ENCODE results near the gene C16orf89. TPM values are rescaled to one million over a fixed set of nuclear protein-coding genes. Genes with fewer than 3 reads are reported as not detected.
"Not testable (repeated sequence)": the region's sequence is repeated elsewhere in the genome, so short reads cannot be mapped to it uniquely, and the experiment has no call there.

The C16orf89 gene
- total RNA-seq, 2 experiments from 2014 or later: not detected

DNA sequence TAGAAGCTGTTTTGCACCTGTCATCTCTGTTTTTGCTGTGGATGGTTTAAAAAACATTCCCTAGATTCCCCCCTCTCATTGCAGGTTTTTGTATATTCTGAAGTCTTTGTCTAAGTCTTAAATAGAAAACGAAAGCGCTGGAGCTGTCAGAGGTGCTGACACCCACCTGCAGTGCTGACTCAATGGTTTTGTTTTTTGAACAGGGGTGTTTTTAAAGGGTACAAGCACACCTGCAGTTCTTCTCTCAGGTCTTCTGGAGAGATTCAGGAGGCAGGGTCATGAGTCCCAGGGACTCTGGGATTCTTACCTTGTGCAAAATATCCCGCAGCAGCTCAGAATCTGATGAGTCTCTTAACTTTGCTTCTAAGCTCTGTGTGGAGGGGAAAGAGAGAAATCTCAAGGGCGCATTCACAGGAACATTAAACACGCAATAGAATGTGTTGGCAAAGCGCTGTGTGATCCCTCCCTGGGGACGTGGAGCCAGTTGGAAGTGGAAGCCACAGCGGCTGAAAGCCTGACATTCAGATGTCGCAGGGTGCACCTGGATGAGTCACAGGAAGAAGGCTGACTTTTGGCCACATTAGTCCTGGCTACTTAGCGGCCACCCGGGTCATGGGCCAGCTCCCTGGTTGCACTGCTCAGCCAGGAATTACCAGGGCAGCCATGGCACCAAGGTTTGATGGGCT lies 29.5 kb upstream of the C16orf89 start:
- CTCF ChIA-PET: interaction anchor here (0.8 kb wide), 1 partner anchor 42 kb away, joined by 3 read pairs; no protein-coding TSS in a partner anchor
- intact Hi-C loops (cut with micrococcal nuclease): loop anchor here (5.0 to 10.0 kb wide), 5 partner anchors 248 to 478 kb away; partner anchors contain the start of genes ANKS3, DNAAF8, GLYR1 and NUDT16L1
- H3K36me3 Mint-ChIP-seq, H3K9me3 Mint-ChIP-seq, POLR2A ChIA-PET, H3K27me3 Mint-ChIP-seq: not testable (repeated sequence)
- H3K4me3 Mint-ChIP-seq: peak overlapping the region; percentile 5
- DNase-seq: peak; percentile 29
- H3K27ac Mint-ChIP-seq: peak overlapping the region; percentile 23
- peaks cover 27% of the 10 kb centered on the region for H3K4me1 Mint-ChIP-seq (ENCODE audit: low read depth)

DNA sequence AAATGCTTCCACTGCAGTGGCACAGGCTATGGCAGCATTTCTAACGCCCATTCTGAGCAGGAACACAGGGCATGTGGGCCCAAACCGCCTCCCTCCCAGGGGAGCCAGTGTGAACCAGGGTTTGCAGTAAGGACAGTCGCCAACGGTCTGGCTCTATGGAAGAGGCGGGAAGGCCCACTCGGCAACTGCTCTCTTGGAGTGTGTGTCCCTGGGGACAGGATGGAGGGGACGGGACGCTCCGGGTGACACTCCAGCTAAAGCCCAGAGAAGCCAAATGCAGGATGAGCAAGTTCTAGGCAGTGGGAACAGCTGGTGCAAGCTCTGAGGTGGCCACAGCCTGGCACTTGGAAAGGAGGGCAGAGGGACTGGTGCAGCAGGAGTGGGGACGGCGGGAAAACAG lies 28.0 kb upstream of the C16orf89 start:
- H3K27me3 Mint-ChIP-seq, H3K36me3 Mint-ChIP-seq, H3K4me3 Mint-ChIP-seq, CTCF ChIA-PET, H3K9me3 Mint-ChIP-seq, DNase-seq, POLR2A ChIA-PET, H3K27ac Mint-ChIP-seq: not testable (repeated sequence)
- intact Hi-C loops (cut with micrococcal nuclease): loop anchor here (2.0 to 10.0 kb wide), 3 partner anchors 23 to 359 kb away; partner anchors contain the start of genes ALG1, ANKS3 and DNAAF8
- peaks cover 27% of the 10 kb centered on the region for H3K4me1 Mint-ChIP-seq (ENCODE audit: low read depth)

DNA sequence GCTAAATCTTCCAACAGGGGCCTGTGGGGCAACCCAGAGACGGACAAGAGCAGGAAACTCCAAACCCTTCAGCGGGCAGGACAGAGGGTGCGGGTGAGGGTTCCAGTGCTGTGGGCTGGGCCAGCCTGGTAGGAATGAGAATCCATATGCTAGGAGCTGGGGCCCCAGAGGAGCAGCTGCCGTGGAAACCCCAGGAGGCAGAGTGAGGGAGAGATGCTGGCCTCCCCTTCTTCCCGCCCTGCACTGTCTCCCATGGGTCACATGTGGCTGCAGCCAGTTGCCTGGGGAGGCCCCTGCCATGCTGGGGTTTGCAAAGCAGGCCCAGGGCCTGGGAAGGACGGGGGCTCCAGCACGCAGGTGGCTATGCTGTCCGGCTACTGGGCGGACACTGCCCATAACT lies 27.3 kb upstream of the C16orf89 start:
- peaks cover 27% of the 10 kb centered on the region for H3K4me1 Mint-ChIP-seq (ENCODE audit: low read depth)
- CTCF ChIA-PET: interaction anchor here (1.0 to 1.8 kb wide), 2 partner anchors 22 to 37 kb away, joined by 4 to 9 read pairs; no protein-coding TSS in a partner anchor
- H3K27me3 Mint-ChIP-seq, H3K9me3 Mint-ChIP-seq, POLR2A ChIA-PET, H3K4me3 Mint-ChIP-seq, DNase-seq, H3K36me3 Mint-ChIP-seq, H3K27ac Mint-ChIP-seq: not testable (repeated sequence)
- intact Hi-C loops (cut with micrococcal nuclease): loop anchor here (2.0 to 10.0 kb wide), 3 partner anchors 22 to 358 kb away; partner anchors contain the start of genes ALG1, ANKS3 and DNAAF8

DNA sequence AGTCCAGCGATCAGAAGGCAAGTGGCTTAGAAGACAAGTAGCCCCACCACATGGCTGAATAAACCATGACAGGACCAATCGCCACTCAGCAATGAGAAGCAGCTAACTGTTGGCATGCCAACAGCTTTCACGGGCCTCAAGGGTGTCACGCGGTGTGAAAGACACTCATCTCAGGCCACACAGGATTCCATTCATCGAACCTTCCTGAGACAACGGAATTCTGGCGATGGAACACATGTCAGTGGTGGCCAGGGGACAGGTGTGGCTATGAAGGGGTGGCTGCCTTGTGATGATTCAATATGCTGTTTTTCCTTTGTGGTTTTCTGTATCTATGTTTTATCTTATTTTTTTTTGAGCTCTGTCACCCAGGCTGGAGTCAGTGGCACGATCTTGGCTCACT lies 24.8 kb upstream of the C16orf89 start:
- DNase-seq, CTCF ChIA-PET: not testable (repeated sequence)
- intact Hi-C loops (cut with micrococcal nuclease): loop anchor here (5.0 to 10.0 kb wide), 2 partner anchors 33 to 356 kb away; partner anchors contain the start of genes ANKS3 and DNAAF8

DNA sequence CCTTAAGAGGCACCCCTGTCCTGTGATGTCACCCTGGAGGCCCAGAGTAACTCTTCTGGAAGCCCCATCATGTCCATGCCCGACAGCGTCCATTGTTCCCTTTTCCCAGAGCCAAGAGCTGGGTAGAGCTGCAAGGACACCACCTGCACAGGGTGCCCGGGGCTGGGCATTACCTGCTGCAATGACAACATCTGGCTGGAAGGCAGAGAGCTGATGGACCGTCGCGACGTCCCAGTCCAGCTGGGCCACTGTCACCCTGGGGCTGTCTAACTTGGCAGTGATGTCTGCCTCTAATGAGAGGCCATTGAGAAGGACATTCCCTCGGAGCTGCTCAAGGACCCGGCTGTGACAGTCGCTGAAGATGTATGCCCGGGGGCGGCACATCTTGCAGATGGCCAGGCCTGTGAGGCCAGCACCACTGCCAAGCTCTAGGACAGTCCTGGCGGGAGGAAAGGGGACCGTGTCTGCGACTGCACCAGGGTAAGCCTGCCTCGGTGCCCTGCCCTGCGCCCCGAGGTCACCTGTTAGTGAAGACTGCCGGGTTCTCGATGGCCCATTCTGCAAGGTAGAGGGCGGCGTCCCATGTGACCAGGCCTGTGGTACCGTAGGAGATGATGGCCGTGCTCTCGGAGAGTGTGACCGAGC lies 24.3 kb upstream of the C16orf89 start:
- H3K27me3 Mint-ChIP-seq; POLR2A ChIA-PET; H3K27ac Mint-ChIP-seq; H3K4me3 Mint-ChIP-seq; CTCF ChIA-PET; H3K4me1 Mint-ChIP-seq (ENCODE audit: low read depth); H3K9me3 Mint-ChIP-seq; DNase-seq: not testable (repeated sequence)
- intact Hi-C loops (cut with micrococcal nuclease): loop anchor here (5.0 to 10.0 kb wide), 2 partner anchors 33 to 355 kb away; partner anchors contain the start of genes ANKS3 and DNAAF8
- H3K36me3 Mint-ChIP-seq: peaks cover 12% of the 10 kb centered on the region

More for the DNA sequence above, 24.8 kb upstream of the C16orf89 start:
- H3K36me3 Mint-ChIP-seq, H3K9me3 Mint-ChIP-seq, H3K27ac Mint-ChIP-seq, H3K4me3 Mint-ChIP-seq, POLR2A ChIA-PET, H3K27me3 Mint-ChIP-seq: not testable (repeated sequence)
- peaks cover 12% of the 10 kb centered on the region for H3K4me1 Mint-ChIP-seq (ENCODE audit: low read depth)

DNA sequence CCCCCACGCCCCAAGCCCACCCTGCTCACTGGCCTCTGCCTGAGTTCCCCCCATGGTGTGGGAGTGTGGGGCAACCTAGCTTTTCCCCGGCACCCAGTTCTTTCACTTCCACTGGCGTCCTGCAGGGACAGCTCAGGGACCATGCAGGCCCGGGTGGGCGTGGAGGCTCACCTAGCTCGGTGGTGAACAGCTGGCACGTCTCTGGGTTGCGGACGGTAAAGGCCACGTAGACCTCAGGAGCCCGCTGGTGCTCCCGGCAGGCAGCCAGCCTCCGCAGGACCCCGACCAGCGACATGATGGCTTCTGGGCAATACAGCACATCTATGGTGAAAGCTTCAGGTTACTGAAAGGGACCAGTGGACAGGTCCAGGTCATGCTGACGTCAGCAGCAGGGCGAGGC lies 23.2 kb upstream of the C16orf89 start:
- CTCF ChIA-PET: not testable (repeated sequence)

DNA sequence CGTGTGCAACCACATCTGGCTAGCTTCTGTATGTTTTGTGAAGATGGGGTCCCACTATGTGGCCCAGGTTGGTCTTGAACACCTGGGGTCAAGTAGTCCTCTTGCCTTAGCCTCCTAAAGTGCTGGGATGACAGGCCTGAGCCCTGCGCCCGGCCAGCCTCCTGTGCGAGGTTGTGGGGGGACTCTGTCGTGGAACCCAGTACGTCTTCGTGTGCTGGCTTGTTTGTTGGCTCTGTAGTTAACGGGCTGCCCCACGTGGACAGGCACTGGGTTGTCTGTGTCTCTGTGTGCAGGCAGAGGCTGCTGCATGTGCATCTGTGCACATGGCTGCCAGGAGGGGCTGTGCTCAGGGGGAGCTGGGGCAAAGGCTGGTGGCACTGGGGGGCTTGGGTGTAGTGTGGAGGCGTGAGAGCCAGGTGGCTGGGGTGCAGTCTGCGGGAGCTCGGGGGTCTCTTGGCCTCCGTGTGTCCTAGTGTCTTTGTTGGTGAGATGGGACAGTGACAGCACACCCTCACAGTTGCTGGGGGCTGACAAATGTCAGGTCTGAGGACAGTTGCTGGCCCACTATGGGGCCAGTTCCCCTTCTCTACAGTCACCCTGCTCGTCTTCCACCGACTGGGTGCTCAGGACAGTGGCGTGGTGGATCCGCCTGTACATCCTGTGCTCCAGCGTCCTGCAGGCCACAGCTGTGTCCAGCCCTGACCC lies 22.5 kb upstream of the C16orf89 start:
- H3K4me3 Mint-ChIP-seq; intact Hi-C loops (cut with micrococcal nuclease); DNase-seq; CTCF ChIA-PET; POLR2A ChIA-PET; H3K27me3 Mint-ChIP-seq; H3K4me1 Mint-ChIP-seq (ENCODE audit: low read depth); H3K27ac Mint-ChIP-seq; H3K9me3 Mint-ChIP-seq: not testable (repeated sequence)
- H3K36me3 Mint-ChIP-seq: peaks cover 17% of the 10 kb centered on the region

More for the DNA sequence above, 23.2 kb upstream of the C16orf89 start:
- DNase-seq; POLR2A ChIA-PET; H3K27ac Mint-ChIP-seq; H3K27me3 Mint-ChIP-seq; H3K9me3 Mint-ChIP-seq; intact Hi-C loops (cut with micrococcal nuclease); H3K4me3 Mint-ChIP-seq; H3K4me1 Mint-ChIP-seq (ENCODE audit: low read depth): not testable (repeated sequence)
- H3K36me3 Mint-ChIP-seq: peaks cover 17% of the 10 kb centered on the region

DNA sequence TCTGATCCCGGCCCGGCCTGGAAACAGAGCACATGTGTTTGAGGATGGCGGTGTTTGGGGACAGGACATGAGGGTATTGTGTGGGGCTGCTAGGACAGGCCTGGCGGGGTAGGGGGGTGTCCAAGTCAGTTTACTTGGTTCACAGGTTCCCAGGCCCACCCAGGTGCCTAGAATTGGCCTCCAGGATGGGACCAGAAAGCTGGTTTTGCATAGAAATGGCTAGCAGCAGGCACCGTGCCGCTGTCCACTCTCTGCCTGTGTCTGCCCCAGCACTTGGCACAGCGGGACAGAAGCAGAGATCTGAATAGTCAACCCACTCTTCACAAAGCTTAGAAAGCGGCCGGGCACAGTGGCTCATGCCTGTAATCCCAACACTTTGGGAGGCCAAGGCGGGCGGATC lies 20.0 kb upstream of the C16orf89 start:
- H3K4me1 Mint-ChIP-seq (ENCODE audit: low read depth); H3K9me3 Mint-ChIP-seq; intact Hi-C loops (cut with micrococcal nuclease); H3K27ac Mint-ChIP-seq; H3K4me3 Mint-ChIP-seq; H3K27me3 Mint-ChIP-seq; DNase-seq: not testable (repeated sequence)
- H3K36me3 Mint-ChIP-seq: peaks cover 18% of the 10 kb centered on the region
- CTCF ChIA-PET: interaction anchor here (3.1 kb wide), 1 partner anchor 30 kb away, joined by 12 read pairs; no protein-coding TSS in a partner anchor
- POLR2A ChIA-PET: interaction anchor here (0.6 kb wide), 1 partner anchor 405 kb away, joined by 4 read pairs; no protein-coding TSS in a partner anchor

DNA sequence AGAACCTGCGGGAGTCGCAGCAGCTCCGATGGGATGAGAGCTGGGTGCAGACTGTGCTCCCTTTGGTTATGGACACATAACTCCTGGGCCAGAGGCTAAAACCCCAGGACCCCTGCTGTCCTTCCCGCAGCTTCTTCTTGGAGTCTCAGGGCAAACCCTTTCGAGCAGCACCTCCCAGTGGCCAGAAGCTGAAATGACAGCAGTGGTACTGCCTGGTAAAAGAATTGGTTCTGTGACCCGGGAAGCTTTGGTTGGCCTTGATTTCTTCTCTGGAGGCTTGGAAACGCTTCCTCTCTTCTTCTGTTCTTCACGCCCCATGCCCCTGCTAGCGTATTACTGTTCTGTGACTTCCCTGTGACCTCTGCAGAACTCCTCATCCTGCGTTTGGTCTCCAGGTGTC lies 19.0 kb upstream of the C16orf89 start:
- H3K4me3 Mint-ChIP-seq; POLR2A ChIA-PET; H3K27me3 Mint-ChIP-seq; H3K27ac Mint-ChIP-seq; H3K9me3 Mint-ChIP-seq; intact Hi-C loops (cut with micrococcal nuclease); H3K4me1 Mint-ChIP-seq (ENCODE audit: low read depth): not testable (repeated sequence)
- peaks cover 14% of the 10 kb centered on the region for H3K36me3 Mint-ChIP-seq
- CTCF ChIA-PET: interaction anchor here (0.9 to 3.1 kb wide), 8 partner anchors 9 to 129 kb away, joined by 3 to 12 read pairs (median 4); partner anchors contain the start of gene ALG1
- DNase-seq: peak; percentile 69

DNA sequence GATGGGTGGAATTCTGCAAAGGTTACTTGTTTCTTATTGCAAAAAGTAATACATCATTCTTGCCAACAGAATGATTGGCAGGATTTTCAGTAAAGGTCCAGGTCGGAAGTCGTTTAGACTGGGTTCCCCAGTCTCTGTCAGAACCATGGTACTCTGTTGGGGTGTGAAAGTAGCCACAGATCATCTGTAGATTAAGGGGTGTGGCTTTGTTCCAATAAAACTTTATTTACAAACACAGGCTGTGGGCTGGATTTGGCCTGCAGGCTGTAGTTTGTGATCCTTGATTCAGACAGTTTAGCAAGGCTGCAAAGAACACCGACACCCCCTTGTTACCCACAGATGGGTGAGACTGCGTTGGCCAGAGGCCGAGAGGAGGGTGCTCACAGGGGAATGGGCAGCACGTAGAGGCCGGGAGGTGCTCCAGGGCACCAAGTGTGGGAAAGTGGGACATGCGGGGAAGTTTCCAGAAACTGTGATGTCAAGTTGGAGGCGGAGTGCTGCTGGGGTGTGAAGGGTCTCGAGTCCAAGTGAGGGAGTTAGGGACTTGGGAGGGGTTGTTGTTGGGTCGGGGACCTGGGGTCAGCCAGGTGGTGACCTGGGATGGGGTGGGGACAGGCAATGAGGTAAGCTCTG lies 18.5 kb upstream of the C16orf89 start:
- H3K27ac Mint-ChIP-seq; intact Hi-C loops (cut with micrococcal nuclease); DNase-seq; H3K4me3 Mint-ChIP-seq; H3K9me3 Mint-ChIP-seq; H3K27me3 Mint-ChIP-seq; H3K4me1 Mint-ChIP-seq (ENCODE audit: low read depth); POLR2A ChIA-PET: not testable (repeated sequence)
- peaks cover 16% of the 10 kb centered on the region for H3K36me3 Mint-ChIP-seq
- CTCF ChIA-PET: interaction anchor here (0.9 to 3.1 kb wide), 8 partner anchors 9 to 128 kb away, joined by 3 to 12 read pairs (median 4); partner anchors contain the start of gene ALG1

DNA sequence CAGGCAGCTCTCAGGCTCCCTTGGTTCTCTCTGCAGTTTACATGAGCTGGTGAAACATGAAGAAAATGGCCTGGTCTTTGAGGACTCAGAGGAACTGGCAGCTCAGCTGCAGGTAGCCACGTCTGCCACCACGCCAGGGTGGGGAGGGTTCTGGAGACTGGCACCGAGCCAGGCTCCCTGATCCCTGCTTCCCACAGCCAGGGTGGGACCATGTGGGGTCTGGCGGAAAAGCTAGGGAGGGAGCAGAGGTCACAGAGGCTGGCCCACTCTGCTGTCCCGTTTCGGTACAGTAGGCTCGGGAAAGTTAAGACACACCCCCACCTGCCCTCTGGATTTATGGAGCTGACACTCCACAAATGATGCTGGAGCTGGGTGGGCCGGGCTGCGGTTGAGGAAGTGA lies 17.9 kb upstream of the C16orf89 start:
- not testable (repeated sequence) for H3K4me1 Mint-ChIP-seq (ENCODE audit: low read depth)
- CTCF ChIA-PET: interaction anchor here (2.3 kb wide), 1 partner anchor 128 kb away, joined by 5 read pairs; no protein-coding TSS in a partner anchor

More for the DNA sequence above, 17.9 kb upstream of the C16orf89 start:
- H3K4me3 Mint-ChIP-seq; POLR2A ChIA-PET; H3K9me3 Mint-ChIP-seq; intact Hi-C loops (cut with micrococcal nuclease); H3K27me3 Mint-ChIP-seq; DNase-seq; H3K27ac Mint-ChIP-seq: not testable (repeated sequence)
- peaks cover 16% of the 10 kb centered on the region for H3K36me3 Mint-ChIP-seq
